A549 treated with ZK216348 at 1 μM for 4 hours (cell line): Measurements from ENCODE around the gene POU2F3. TPM values are rescaled to one million over a fixed set of nuclear protein-coding genes. Genes with fewer than 3 reads are reported as not detected.

Experiments used
- total RNA-seq: library from RNA; stranded (reverse); fragments of 200-300 nt; extraction: Qiagen RNA extraction; gene quantifications from 5 replicates; pipeline ENCODE4 v1.2.3, GENCODE V29; 2022; ENCODE audit warnings: low read depth

The POU2F3 gene
- not detected in 5 replicates for total RNA-seq

DNA sequence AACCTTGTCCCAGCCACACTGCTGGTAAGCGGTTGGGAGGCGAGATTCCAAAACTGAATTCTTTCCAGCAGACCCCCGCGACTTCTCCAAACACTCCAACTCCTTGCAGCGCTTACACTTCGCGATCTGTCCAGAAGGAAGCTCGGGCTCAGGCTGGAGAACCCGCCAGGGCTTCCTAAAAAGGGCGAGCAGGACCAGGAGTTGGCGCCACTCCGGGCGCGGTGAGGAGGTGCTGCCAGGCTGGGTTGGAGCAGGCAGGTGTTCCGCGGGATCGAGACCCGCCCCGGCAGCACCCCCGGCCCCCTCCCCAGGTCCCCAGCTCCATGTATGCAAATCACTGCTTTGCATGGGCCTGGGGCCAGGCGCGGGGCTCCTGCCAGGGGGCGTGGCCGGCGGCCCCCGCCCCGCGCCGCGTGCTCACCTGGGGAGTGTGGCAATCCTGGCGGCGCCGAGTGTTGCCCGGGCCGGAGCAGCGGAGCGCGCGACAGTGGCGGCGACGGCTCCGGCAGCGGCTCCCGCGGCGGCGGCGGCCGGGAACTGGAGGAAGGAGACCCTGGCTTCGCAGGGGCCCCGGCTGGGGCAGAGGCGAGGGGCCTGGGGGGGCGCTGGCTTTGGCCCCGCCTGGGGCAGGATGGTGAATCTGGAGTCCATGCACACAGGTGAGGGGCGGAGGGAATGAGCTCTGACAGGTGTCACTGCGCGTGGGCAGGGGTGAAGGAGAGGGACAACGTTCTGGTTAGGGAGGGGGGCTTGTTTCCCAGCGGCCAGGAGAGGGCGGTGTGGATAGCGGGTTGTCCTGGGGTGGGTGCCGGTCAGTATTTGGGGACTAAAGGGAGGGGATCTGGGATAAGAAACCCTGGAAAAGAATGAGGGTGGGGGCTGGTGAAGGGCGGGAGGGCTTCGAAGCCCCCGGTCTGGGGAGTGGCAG lies at the start of gene POU2F3:
POU2F3 (plus strand) TSS at position 428 of the 928 bp plus-strand sequence; CDS start at position 632, 204 bp downstream.

GRCh38 chr11:120210626-120211521 lies 29.1 kb upstream of the POU2F3 start, which contains the start of gene OAF:
Gene OAF (plus strand): TSS chr11:120211032. CDS start chr11:120211280, 248 bp downstream.

DNA sequence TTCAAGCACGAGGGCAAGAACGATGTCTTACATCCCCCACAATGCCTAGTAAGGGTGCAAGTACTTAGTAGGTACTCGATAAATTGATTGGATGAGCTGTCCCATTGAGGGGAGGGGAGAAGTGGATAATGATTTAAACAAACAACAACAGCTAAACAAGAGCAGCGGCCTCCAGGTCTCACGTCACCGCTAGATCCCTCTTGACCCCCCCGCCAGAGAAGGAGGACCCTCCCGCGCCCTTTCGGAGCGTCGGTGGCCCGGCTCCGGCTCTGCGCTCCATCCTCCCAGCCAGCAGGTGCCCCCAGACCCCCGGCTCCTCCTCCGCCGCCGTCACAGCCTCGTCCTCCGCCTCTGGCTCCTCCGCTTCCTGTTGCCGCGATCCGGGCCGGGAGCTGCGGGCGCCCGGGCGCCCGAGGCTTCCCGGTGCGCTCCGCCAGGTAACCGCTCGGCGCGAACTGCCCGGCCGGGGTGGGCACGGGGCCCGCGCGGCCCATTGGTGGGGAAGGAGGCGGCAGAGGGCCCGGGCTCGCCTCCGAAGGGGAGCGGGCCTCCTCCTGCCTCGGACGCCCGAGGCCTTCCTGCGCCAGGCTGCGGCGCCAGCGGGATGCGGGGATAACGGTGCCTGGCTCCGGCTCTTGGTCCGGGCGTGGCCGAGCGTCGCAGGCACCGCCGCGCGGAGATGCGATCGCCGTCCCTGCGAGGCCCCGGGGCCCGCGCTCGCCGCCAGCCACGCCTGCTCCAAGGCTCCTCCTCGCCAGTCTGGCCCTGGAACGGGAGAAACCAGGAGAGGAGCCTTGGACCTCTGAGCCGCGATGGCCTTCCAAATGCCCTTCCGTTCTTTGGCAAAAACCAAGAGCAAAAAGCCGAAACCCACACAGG lies 85.2 kb downstream of the POU2F3 start, which contains the start of gene TLCD5:
TLCD5 (plus strand) TSS at position 368 of the 879 bp plus-strand sequence. CDS start 2,143 bp downstream, outside the sequence.

GRCh38 chr11:120335908-120336640 lies 96.1 kb downstream of the POU2F3 start, which contains the start of gene ARHGEF12:
Gene ARHGEF12 (plus strand): TSS chr11:120336413. CDS start chr11:120337244, 831 bp downstream.

Other genes starting within 250 kb of the POU2F3 start
- gene TRIM29, start 102.0 kb upstream of the POU2F3 start, total RNA-seq: 15.0 to 21.9 TPM (median 18.4 TPM) in 5 replicates
- 7.2 to 11.8 TPM (median 9.9 TPM) in 5 replicates for gene OAF, start 29.1 kb upstream of the POU2F3 start, total RNA-seq
- gene TLCD5, start 85.2 kb downstream of the POU2F3 start, total RNA-seq: 4.6 to 8.1 TPM (median 7.7 TPM) in 5 replicates
- 11.2 to 19.2 TPM (median 14.5 TPM) in 5 replicates for gene ARHGEF12, start 96.3 kb downstream of the POU2F3 start, total RNA-seq